Right lobe of liver (tissue), 6 donors: ENCODE results near the gene LSMEM2. TPM values are rescaled to one million over a fixed set of nuclear protein-coding genes. Genes with fewer than 3 reads are reported as not detected.
A peak's percentile ranks its signal among the peaks of the same experiment; 100 is the strongest.

ENCODE experiments used
- ATAC-seq, 4 donors: fragments of 200-7000 bp; cut with Tn5 transposase; one replicate each; pipeline ENCODE4 v1.9.1; 2020; ENCODE audit warnings: mild to moderate bottlenecking in 4 of 4, moderate library complexity in 4 of 4
- DNase-seq, 3 donors: peaks; one replicate each; pipeline ENCODE4 v3.0.0-alpha.2; 2020
- H3K27ac ChIP-seq, 3 donors: fragments of 200-600 bp; one replicate each; pipeline ENCODE4 v1.8.0; 2022
- H3K27me3 ChIP-seq, 2 donors: fragments of 200-600 bp; one replicate each; pipeline ENCODE4 v1.8.0; 2022
- H3K36me3 ChIP-seq, 4 donors: fragments of 200-600 bp; sonication (generic) in 1 of 4; one replicate each; pipeline versions ENCODE4 v1.5.1 to v1.8.0; 2017 to 2022; ENCODE audit warnings: control low read depth in 1 of 4
- H3K4me1 ChIP-seq, 4 donors: fragments of 200-600 bp; sonication (generic) in 1 of 4; one replicate each; pipeline versions ENCODE4 v1.5.1 to v1.8.0; 2017 to 2022; ENCODE audit warnings: control low read depth in 1 of 4
- H3K4me3 ChIP-seq, 3 donors: fragments of 200-600 bp; one replicate each; pipeline ENCODE4 v1.8.0; 2022
- H3K9me3 ChIP-seq, 4 donors: fragments of 200-600 bp; sonication (generic) in 1 of 4; one replicate each; pipeline versions ENCODE4 v1.5.1 to v1.8.0; 2017 to 2022; ENCODE audit warnings: control low read depth in 1 of 4
- POLR2A ChIP-seq: fragments of 450-650 bp; IDR thresholded peaks from one replicate; pipeline ENCODE4 v1.6.1; 2017; ENCODE audit warnings: antibody characterized with exemption, mild to moderate bottlenecking
- WGBS: methylation state at CpG from one replicate; pipeline ENCODE4 v1.1.6; 2018; ENCODE audit warnings: low coverage, low lambda C conversion rate; ENCODE audit not compliant: insufficient coverage; ENCODE audit errors: missing lambda C conversion rate; 5-methylcytosine and 5-hydroxymethylcytosine counted together
- intact Hi-C, 2 donors: fragments of 100-400 bp; cut with DNase I; formaldehyde crosslinking; loops; one replicate each; pipeline versions ENCODE4 v1.11.2 to v1.14.1; 2022
- total RNA-seq, 6 experiments: library from RNA; depleted of rRNA in 2 of 6; stranded (reverse); fragments of >200 nt in 2 of 6; fragmentation: NEBNext Ultra II Directional in 3 of 6; extraction: Animal tissue kit (Norgen Biotek cat#: 25700) in 3 of 6; gene quantifications; one replicate each; pipeline versions ENCODE4 v1.1.0 to v1.2.4, GENCODE V29; 2016 to 2023
- TF ChIP-seq, protein P1 (sequence below), 4 donors: fragments of 200-600 bp in 3 of 4; fragments of 450-650 bp in 1 of 4; IDR thresholded peaks; one replicate each; pipeline versions ENCODE4 v1.5.1 to v1.8.0; 2016 to 2022; ENCODE audit warnings: antibody characterized with exemption in 4 of 4, mild to moderate bottlenecking in 2 of 4
- donor health status: DM: no; HTN: yes; CAD: no.
- donor health status: DM: no; HTN: no; CAD: no.
- donor health status: DM: no; HTN: no; CAD: no.
- donor health status: DM: no; HTN: yes; CAD: no.
- donor health status: DM: no; HTN: yes; CAD: no.

The LSMEM2 gene
- total RNA-seq, 6 experiments from 2014 or later: not detected

DNA sequence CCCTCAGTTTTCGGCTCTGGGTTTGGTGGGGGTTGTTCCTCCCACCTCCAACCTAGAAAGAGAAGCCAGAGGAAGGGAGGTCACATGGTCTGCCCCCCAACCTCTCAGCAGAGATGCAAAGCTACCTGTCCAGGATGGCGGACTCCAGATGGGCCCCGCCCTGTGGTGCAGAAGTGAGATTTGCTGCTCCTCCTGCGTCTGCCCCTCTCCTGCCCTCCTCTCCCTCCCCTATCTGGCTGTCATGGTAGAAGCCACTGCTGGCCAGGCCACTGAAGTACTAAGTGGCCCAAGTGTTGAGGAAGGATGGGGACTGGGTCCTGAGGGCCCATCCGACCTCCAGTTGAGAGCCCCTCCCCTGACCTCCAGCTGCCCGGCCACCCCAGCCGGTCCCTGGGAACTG, 12.1 kb upstream of the LSMEM2 start:
- WGBS: 82% methylated on average over 2 of the region's 7 CpGs
- no peaks in the 10 kb centered on the region for H3K36me3 ChIP-seq
- DNase-seq: no peak
- H3K27me3 ChIP-seq: no peaks in the 10 kb centered on the region
- peak overlapping the region in 2 of 3 donors; percentile 1 to 68 for H3K27ac ChIP-seq
- peak in 1 of 4 donors; percentile 1 for ATAC-seq
- TF ChIP-seq POLR2A: no peak
- TF ChIP-seq, protein P1, sequence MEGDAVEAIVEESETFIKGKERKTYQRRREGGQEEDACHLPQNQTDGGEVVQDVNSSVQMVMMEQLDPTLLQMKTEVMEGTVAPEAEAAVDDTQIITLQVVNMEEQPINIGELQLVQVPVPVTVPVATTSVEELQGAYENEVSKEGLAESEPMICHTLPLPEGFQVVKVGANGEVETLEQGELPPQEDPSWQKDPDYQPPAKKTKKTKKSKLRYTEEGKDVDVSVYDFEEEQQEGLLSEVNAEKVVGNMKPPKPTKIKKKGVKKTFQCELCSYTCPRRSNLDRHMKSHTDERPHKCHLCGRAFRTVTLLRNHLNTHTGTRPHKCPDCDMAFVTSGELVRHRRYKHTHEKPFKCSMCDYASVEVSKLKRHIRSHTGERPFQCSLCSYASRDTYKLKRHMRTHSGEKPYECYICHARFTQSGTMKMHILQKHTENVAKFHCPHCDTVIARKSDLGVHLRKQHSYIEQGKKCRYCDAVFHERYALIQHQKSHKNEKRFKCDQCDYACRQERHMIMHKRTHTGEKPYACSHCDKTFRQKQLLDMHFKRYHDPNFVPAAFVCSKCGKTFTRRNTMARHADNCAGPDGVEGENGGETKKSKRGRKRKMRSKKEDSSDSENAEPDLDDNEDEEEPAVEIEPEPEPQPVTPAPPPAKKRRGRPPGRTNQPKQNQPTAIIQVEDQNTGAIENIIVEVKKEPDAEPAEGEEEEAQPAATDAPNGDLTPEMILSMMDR (IDR thresholded peaks at IDR 0.05): no peak
- H3K4me3 ChIP-seq: peak overlapping the region in 2 of 3 donors; percentile 31 to 59
- intact Hi-C loops: loop anchor here (5.0 to 10.0 kb wide), 2 partner anchors 40 to 142 kb away; no protein-coding TSS in a partner anchor
- H3K9me3 ChIP-seq: no peaks in the 10 kb centered on the region
- H3K4me1 ChIP-seq: peaks cover 0 to 19% (median 0%) of the 10 kb centered on the region in 4 donors

- ATAC-seq: peak; percentile 17 to 75 (median 62)
- peak in 1 of 3 donors; percentile 77 for DNase-seq
- Histone ChIP-seq H3K4me3 (peak overlapping the region in 2 of 3 donors; percentile 31 to 59), H3K4me1 (peaks cover 0 to 25% (median 0%) of the 10 kb centered on the region in 4 donors), H3K9me3 (no peaks in the 10 kb centered on the region), H3K27ac (peak overlapping the region in 2 of 3 donors; percentile 1 to 68), H3K36me3 (no peaks in the 10 kb centered on the region), H3K27me3 (no peaks in the 10 kb centered on the region)
- WGBS: 0% methylated on average over 16 of the region's 22 CpGs
- intact Hi-C loops: loop anchor here (5.0 to 10.0 kb wide), 2 partner anchors 40 to 143 kb away; no protein-coding TSS in a partner anchor
- TF ChIP-seq, protein P1 (IDR thresholded peaks at IDR 0.05): no peak
- TF ChIP-seq POLR2A: peak; percentile 39
These were observed 11.5 kb upstream of the LSMEM2 start for GRCh38 chr3:50267280-50267913.

DNA sequence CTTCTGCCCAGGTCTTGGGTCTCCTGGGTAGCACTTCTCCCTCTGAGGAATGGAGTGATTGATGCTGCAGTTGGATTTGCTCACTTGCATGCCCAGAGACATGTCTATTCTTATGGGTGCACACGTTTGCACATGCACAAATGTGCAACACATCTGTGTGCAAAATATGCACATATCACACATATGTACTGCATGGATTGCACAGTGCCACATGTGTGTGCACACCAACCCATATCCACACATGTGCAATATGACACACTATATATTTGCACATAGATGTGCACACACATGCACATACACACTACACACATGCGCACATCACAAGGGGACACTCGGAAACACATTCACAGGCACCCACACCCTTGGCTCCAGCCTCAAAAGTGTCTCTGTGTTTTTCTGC, 10.6 kb upstream of the LSMEM2 start:
- no peak overlapping the region for H3K27ac ChIP-seq
- H3K4me3 ChIP-seq: no peak overlapping the region
- no peak for DNase-seq
- no peaks in the 10 kb centered on the region for H3K9me3 ChIP-seq
- peaks cover 0 to 31% (median under 1%) of the 10 kb centered on the region in 4 donors for H3K4me1 ChIP-seq
- intact Hi-C loops: loop anchor here (5.0 to 10.0 kb wide), 2 partner anchors 41 to 143 kb away; no protein-coding TSS in a partner anchor
- WGBS: 60% methylated on average over 3 of the region's 3 CpGs
- no peak for ATAC-seq
- TF ChIP-seq, protein P1 (IDR thresholded peaks at IDR 0.05): no peak
- H3K36me3 ChIP-seq: no peaks in the 10 kb centered on the region
- H3K27me3 ChIP-seq: no peaks in the 10 kb centered on the region

- TF ChIP-seq, protein P1 (IDR thresholded peaks at IDR 0.05): no peak
- no peak for TF ChIP-seq POLR2A
- H3K27ac ChIP-seq: no peak within 1 kb of the TSS
- WGBS: 22% methylated on average over 8 of the region's 21 CpGs
These were observed 10.0 kb upstream of the LSMEM2 start, which contains the start of gene SEMA3B for GRCh38 chr3:50268703-50269451. Gene SEMA3B (plus strand): TSS chr3:50269147. CDS start chr3:50269241, 94 bp downstream.

More at GRCh38 chr3:50268703-50269451, 10.0 kb upstream of the LSMEM2 start, which contains the start of gene SEMA3B:
- Histone ChIP-seq H3K9me3 (no peaks in the 10 kb centered on the region), H3K4me1 (peaks cover 0 to 36% (median 4%) of the 10 kb centered on the region in 4 donors), H3K36me3 (no peaks in the 10 kb centered on the region), H3K4me3 (no peak within 1 kb of the TSS), H3K27me3 (no peaks in the 10 kb centered on the region)
- ATAC-seq (peak in 1 of 4 donors; percentile 11), DNase-seq (no peak)
- intact Hi-C loops: loop anchor here (5.0 to 10.0 kb wide), 2 partner anchors 42 to 144 kb away; no protein-coding TSS in a partner anchor
